HPDE6-E6E7 (cell line): Measurements from ENCODE around the gene TNP2.
"Not testable (repeated sequence)": the region's sequence is repeated elsewhere in the genome, so short reads cannot be mapped to it uniquely, and the experiment has no call there.

ENCODE experiments used
- DNase-seq: peaks from one replicate; pipeline ENCODE4 v3.0.0; 2011; ENCODE audit warnings: missing footprints; ENCODE audit errors: extremely low spot score

The TNP2 gene

GRCh38 chr16:11300560-11300892 is 31.4 kb upstream of the TNP2 start:
- no peak for DNase-seq

- no peak for DNase-seq
Measured at GRCh38 chr16:11299865-11300559, 30.9 kb upstream of the TNP2 start.

GRCh38 chr16:11298950-11299547 is 29.9 kb upstream of the TNP2 start:
- not testable (repeated sequence) for DNase-seq

- DNase-seq = no peak
Measured at GRCh38 chr16:11298143-11298900, 29.2 kb upstream of the TNP2 start.

- peak; percentile 35 for DNase-seq
Measured at GRCh38 chr16:11297492-11298142, 28.5 kb upstream of the TNP2 start.

- no peak for DNase-seq
Measured at GRCh38 chr16:11296706-11297491, 27.8 kb upstream of the TNP2 start.

GRCh38 chr16:11296351-11296705 is 27.2 kb upstream of the TNP2 start:
- DNase-seq = no peak

- no peak for DNase-seq
Measured at GRCh38 chr16:11295672-11296071, 26.5 kb upstream of the TNP2 start.

- no peak for DNase-seq
Measured at GRCh38 chr16:11292076-11292748, 23.1 kb upstream of the TNP2 start.

GRCh38 chr16:11291091-11291703 is 22.1 kb upstream of the TNP2 start:
- no peak for DNase-seq

GRCh38 chr16:11290102-11290893 is 21.2 kb upstream of the TNP2 start:
- DNase-seq = no peak

- DNase-seq = not testable (repeated sequence)
Measured at GRCh38 chr16:11289696-11290095, 20.6 kb upstream of the TNP2 start.

GRCh38 chr16:11289202-11289601 is 20.1 kb upstream of the TNP2 start:
- DNase-seq = no peak

GRCh38 chr16:11285842-11286241 is 16.7 kb upstream of the TNP2 start:
- no peak for DNase-seq

GRCh38 chr16:11283820-11284248 is 14.7 kb upstream of the TNP2 start:
- DNase-seq = no peak

- no peak for DNase-seq
Measured at GRCh38 chr16:11280616-11281522, 11.7 kb upstream of the TNP2 start, which contains the start of gene PRM1. TSS of gene PRM1 (minus strand) at chr16:11281330. CDS start at chr16:11281238, 92 bp downstream.

GRCh38 chr16:11278681-11279628 is 9.8 kb upstream of the TNP2 start:
- no peak for DNase-seq
